GM12878 (cell line): ENCODE results near the gene TEKT5. TPM values are rescaled to one million over a fixed set of nuclear protein-coding genes. Genes with fewer than 3 reads are reported as not detected.

Source experiments
- ATAC-seq: fragments of 200-7000 bp; cut with Tn5 transposase; 3 replicates; pipeline ENCODE4 v1.9.1; 2020; ENCODE audit warnings: mild to moderate bottlenecking, moderate library complexity
- BruUV-seq: library from RNA; stranded (reverse); fragments of 400-500 nt; replicated peaks from 2 replicates; lab custom pipeline; 2021; lab: Mats Ljungman, UMichigan
- CTCF ChIA-PET: fragments of 300-600 bp; sonication (Branson Sonifier 250); formaldehyde crosslinking; extraction: SDS; loops from one replicate; lab custom pipeline; 2021; ENCODE audit warnings: inconsistent platforms; lab: Yijun Ruan, JAX
- POLR2A ChIA-PET: fragments of 350-600 bp; formaldehyde crosslinking; extraction: SDS; loops from one replicate; lab custom pipeline; 2021; ENCODE audit warnings: inconsistent platforms; lab: Charles Lee
- RAD21 ChIA-PET: fragments of 300-600 bp; sonication (Branson Sonifier 250); formaldehyde crosslinking; loops from one replicate; lab custom pipeline; 2023; ENCODE audit warnings: antibody characterized with exemption; ENCODE audit not compliant: unreplicated experiment; lab: Charles Lee
- SMC1A ChIA-PET: fragments of 300-600 bp; sonication (Branson Sonifier 250); formaldehyde crosslinking; loops from one replicate; lab custom pipeline; 2023; ENCODE audit not compliant: unreplicated experiment, uncharacterized antibody; lab: Charles Lee
- DNase-seq: peaks from one replicate; pipeline ENCODE4 v3.0.0-alpha.2; 2011; ENCODE audit warnings: low read depth, low spot score
- FAIRE-seq: peaks from 3 replicates; lab custom pipeline; 2011; peaks lifted over from hg19 to GRCh38; lab: Jason Lieb, UNC
- H2AFZ ChIP-seq: 2 replicates; pipeline ENCODE4 v1.6.0; 2011; ENCODE audit warnings: low read depth, low read length, control low read depth; ENCODE audit not compliant: control insufficient read depth
- H3K27ac ChIP-seq: 2 replicates; pipeline ENCODE4 v1.5.1; 2011; ENCODE audit warnings: control low read depth; ENCODE audit not compliant: control insufficient read depth, insufficient read depth
- H3K27me3 ChIP-seq, 2 experiments: replicated peaks in 1 of 2; 2 replicates each; pipeline versions ENCODE4 v1.6.0 to v1.6.1; 2011; ENCODE audit warnings: low read length in 1 of 2; ENCODE audit not compliant: control insufficient read depth in 2 of 2, insufficient read depth in 2 of 2
- H3K36me3 ChIP-seq, 2 experiments: 2 replicates each; pipeline ENCODE4 v1.5.1; 2011; ENCODE audit warnings: low read length in 1 of 2; ENCODE audit not compliant: control insufficient read depth in 2 of 2, insufficient read depth in 2 of 2
- H3K4me1 ChIP-seq: 2 replicates; pipeline ENCODE4 v1.6.1; 2011; ENCODE audit warnings: mild to moderate bottlenecking, low read length, moderate library complexity, mixed read lengths; ENCODE audit not compliant: control insufficient read depth, insufficient read depth
- H3K4me2 ChIP-seq: 2 replicates; pipeline ENCODE4 v1.6.0; 2011; ENCODE audit warnings: control low read depth; ENCODE audit not compliant: control insufficient read depth, insufficient read depth
- H3K4me3 ChIP-seq: fragments of 200-600 bp; sonication (generic); 2 replicates; pipeline ENCODE4 v1.5.1; 2016
- H3K79me2 ChIP-seq: 2 replicates; pipeline ENCODE4 v1.6.0; 2011; ENCODE audit warnings: low read length; ENCODE audit not compliant: control insufficient read depth, insufficient read depth
- H3K9ac ChIP-seq: 2 replicates; pipeline ENCODE4 v1.8.0; 2011; ENCODE audit warnings: low read length, control low read depth, mixed read lengths; ENCODE audit not compliant: control insufficient read depth, insufficient read depth
- H3K9me3 ChIP-seq: replicated peaks from 3 replicates; pipeline ENCODE4 v1.5.1; 2011; ENCODE audit warnings: mild to moderate bottlenecking, low read length; ENCODE audit not compliant: control insufficient read depth, insufficient read depth
- H4K20me1 ChIP-seq: 2 replicates; pipeline ENCODE4 v1.6.0; 2011; ENCODE audit not compliant: control insufficient read depth, insufficient read depth
- BRCA1 ChIP-seq: IDR thresholded peaks from 2 replicates; pipeline ENCODE4 v1.6.1; 2011; ENCODE audit warnings: low read depth, low read length, improper control_type of control experiment
- CREM ChIP-seq: IDR thresholded peaks from 2 replicates; pipeline ENCODE4 v1.6.1; 2014; ENCODE audit warnings: antibody characterized with exemption, low read depth
- GATAD2B ChIP-seq: fragments of 450-650 bp; conservative IDR thresholded peaks from 2 replicates; pipeline ENCODE4 v1.6.1; 2017; ENCODE audit warnings: low read depth, mild to moderate bottlenecking, moderate library complexity
- HDAC6 ChIP-seq: fragments of 200-600 bp; sonication (generic); IDR thresholded peaks from one replicate; pipeline ENCODE4 v1.8.0; 2017; ENCODE audit warnings: antibody characterized with exemption; ENCODE audit not compliant: unreplicated experiment
- LARP7 ChIP-seq: fragments of 450-650 bp; IDR thresholded peaks from 2 replicates; pipeline ENCODE4 v1.6.1; 2017; ENCODE audit warnings: mild to moderate bottlenecking
- NBN ChIP-seq: fragments of 450-650 bp; IDR thresholded peaks from 2 replicates; pipeline ENCODE4 v1.6.1; 2016
- NR2C2 ChIP-seq: IDR thresholded peaks from 2 replicates; pipeline ENCODE4 v1.6.1; 2011; ENCODE audit warnings: borderline replicate concordance, low read depth; ENCODE audit not compliant: control insufficient read depth, insufficient read length
- PML ChIP-seq: IDR thresholded peaks from 2 replicates; pipeline ENCODE4 v1.6.1; 2012; ENCODE audit warnings: low read length, inconsistent platforms
- POLR2A ChIP-seq: IDR thresholded peaks from 2 replicates; pipeline ENCODE4 v1.6.1; 2011; ENCODE audit warnings: low read depth, mild to moderate bottlenecking, low read length
- RELA ChIP-seq: fragments of 450-650 bp; IDR thresholded peaks from 2 replicates; pipeline ENCODE4 v1.8.0; 2014; ENCODE audit warnings: borderline replicate concordance; ENCODE audit not compliant: partially characterized antibody
- SKIL ChIP-seq: fragments of 450-650 bp; IDR thresholded peaks from 2 replicates; pipeline ENCODE4 v1.6.1; 2017; ENCODE audit warnings: mild to moderate bottlenecking, low read depth, inconsistent platforms; ENCODE audit not compliant: poor library complexity, severe bottlenecking
- SRF ChIP-seq, 2 experiments: IDR thresholded peaks; 2 replicates each; pipeline ENCODE4 v1.6.1; 2011; ENCODE audit warnings: low read depth in 2 of 2, low read length in 2 of 2, mild to moderate bottlenecking in 1 of 2, moderate library complexity in 1 of 2
- TCF3 ChIP-seq: IDR thresholded peaks from 2 replicates; pipeline ENCODE4 v1.6.1; 2012; ENCODE audit warnings: low read depth, mild to moderate bottlenecking, low read length, borderline replicate concordance; ENCODE audit not compliant: insufficient read depth
- USF2 ChIP-seq: IDR thresholded peaks from 2 replicates; pipeline ENCODE4 v1.6.1; 2011; ENCODE audit warnings: low read depth, low read length, improper control_type of control experiment, borderline replicate concordance
- WRNIP1 ChIP-seq: IDR thresholded peaks from 2 replicates; pipeline ENCODE4 v1.6.1; 2011; ENCODE audit warnings: low read depth, low read length, improper control_type of control experiment, borderline replicate concordance
- ZNF207 ChIP-seq: fragments of 450-650 bp; IDR thresholded peaks from 2 replicates; pipeline ENCODE4 v1.6.1; 2014; ENCODE audit warnings: antibody characterized with exemption, mild to moderate bottlenecking, borderline replicate concordance
- WGBS: methylation state at CpG from one replicate; pipeline ENCODE4 v1.1.6; 2016; ENCODE audit warnings: low lambda C conversion rate; ENCODE audit not compliant: insufficient replicate concordance, insufficient coverage; ENCODE audit errors: missing lambda C conversion rate; 5-methylcytosine and 5-hydroxymethylcytosine counted together
- in situ Hi-C: fragments of 300-500 bp; cut with MboI; formaldehyde crosslinking; loops from 9 replicates; pipeline ENCODE4 v1.14.3; 2018; ENCODE audit warnings: mixed read lengths
- intact Hi-C: fragments of 100-400 bp; cut with micrococcal nuclease; formaldehyde crosslinking; loops from one replicate; pipeline ENCODE4 v1.14.2; 2022; ENCODE audit not compliant: unreplicated experiment
- polyA plus RNA-seq, 11 experiments: library from polyadenylated mRNA; depleted of rRNA in 4 of 11; unstranded in 6 of 11; stranded (reverse) in 5 of 11; fragments of >200 nt; fragmentation: Nextera tagmentation in 4 of 11; fragmentation: Illumina TruSeq in 1 of 11; extraction: Ambion mirVana in 4 of 11; extraction: Trizol in 1 of 11; gene quantifications; 1 replicate in 1 of 11; 2 replicates in 10 of 11; pipeline versions ENCODE4 v1.2.1 to v1.2.3, GENCODE V29; 2011 to 2016; ENCODE audit warnings: inconsistent platforms in 2 of 11, missing spikeins in 2 of 11, low read depth in 1 of 11
- total RNA-seq, 4 experiments: library from RNA; depleted of rRNA in 3 of 4; stranded (reverse); fragments of >200 nt in 3 of 4; fragmentation: Illumina TruSeq in 1 of 4; extraction: Trizol in 1 of 4; gene quantifications; 2 replicates each; pipeline versions ENCODE4 v1.2.1 to v1.2.3, GENCODE V29; 2013 to 2021

Gene TEKT5
- total and polyA plus RNA-seq, 10 of the 15 experiments (the other 5 are each of a cell fraction or from before 2014, with no cell fraction given): 0.19 to 2.2 (median 0.68) TPM; not detected in 1

DNA sequence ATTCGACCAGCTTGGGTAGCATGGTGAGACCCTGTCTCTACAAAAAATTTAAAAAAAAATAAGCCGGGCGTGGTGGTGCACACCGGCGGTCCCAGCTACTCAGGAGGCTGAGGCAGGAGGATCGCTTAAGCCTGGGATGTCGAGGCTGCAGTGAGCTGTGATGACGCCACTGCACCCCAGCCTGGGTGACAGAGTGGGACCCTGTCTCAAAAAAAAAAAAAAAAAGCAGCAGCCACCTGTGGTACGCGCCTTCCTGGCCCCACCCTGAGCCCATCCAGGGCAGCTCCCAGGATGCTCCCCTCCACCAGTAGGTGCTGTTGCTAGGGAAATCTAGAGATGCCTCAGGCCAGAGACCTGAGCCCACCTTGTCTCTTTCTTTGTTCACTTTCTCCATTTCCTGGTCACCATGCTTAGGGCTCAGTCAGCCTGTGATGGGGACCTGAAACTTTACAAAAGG lies 47.4 kb downstream of the TEKT5 start (continued):
- TF ChIP-seq SKIL: no peak
- TF ChIP-seq USF2: no peak
- TF ChIP-seq GATAD2B: no peak
- no peak for TF ChIP-seq NBN
- TF ChIP-seq PML: no peak
- TF ChIP-seq, all 136 proteins: peak for 0

DNA sequence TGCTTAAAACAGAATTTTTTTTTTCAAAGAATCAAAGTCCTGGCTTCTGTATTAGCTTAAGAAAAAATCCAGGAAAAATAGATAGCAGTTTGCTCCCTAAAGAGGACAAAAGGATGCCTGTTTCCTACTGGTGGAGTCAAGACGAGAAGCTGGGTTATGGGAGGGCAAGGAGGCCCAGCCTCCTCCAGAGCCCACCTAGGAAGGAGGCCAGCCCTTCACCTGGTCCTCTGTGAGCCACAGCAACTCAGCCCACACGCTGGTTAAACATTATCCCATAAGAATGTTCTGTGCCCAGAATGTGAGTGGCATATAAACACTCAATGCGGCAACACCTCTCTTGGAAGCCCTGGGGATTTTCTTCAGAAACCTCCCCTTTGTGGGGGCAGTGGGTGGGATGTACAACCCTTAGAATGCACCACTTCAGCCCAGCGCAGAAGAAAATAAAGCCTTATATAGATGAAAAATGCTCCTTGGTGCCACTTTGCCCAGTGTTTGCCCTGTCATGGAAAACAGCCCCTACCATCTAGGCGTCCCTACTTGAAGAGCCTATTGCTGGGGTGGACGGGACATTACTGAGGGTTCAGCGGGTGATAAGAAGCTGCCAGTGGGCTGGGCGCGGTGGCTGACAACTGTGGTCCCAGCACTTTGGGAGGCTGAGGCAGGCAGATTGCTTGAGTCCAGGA lies 48.0 kb downstream of the TEKT5 start:
- ChIA-PET POLR2A (interaction anchor here (0.6 kb wide), 1 partner anchor 18 kb away, joined by 5 read pairs; no protein-coding TSS in a partner anchor), RAD21 (no interaction called here), CTCF (interaction anchor here (0.6 to 1.5 kb wide), 4 partner anchors 14 to 1512 kb away, joined by 3 read pairs; no protein-coding TSS in a partner anchor), SMC1A (interaction anchor here (0.9 kb wide), 1 partner anchor 47 kb away, joined by 4 read pairs; no protein-coding TSS in a partner anchor)
- intact Hi-C loops: no loop called here
- Histone ChIP-seq H3K4me1 (peaks cover 4% of the 10 kb centered on the region; the same call in 1 of the 2 replicates), H3K9ac (no peak overlapping the region), H3K4me3 (no peak overlapping the region), H2AFZ (no peak overlapping the region), H3K27me3 (no peaks in the 10 kb centered on the region), H4K20me1 (no peaks in the 10 kb centered on the region), H3K9me3 (no peaks in the 10 kb centered on the region), H3K36me3 (no peaks in the 10 kb centered on the region), H3K4me2 (no peak overlapping the region), H3K79me2 (no peaks in the 10 kb centered on the region), H3K27ac (no peak overlapping the region)
- ATAC-seq (no peak), DNase-seq (no peak), FAIRE-seq (no peak)
- 60% methylated on average over 9 of the region's 9 CpGs for WGBS
- in situ Hi-C loops: no loop called here
- BruUV-seq: no TSS peak
- no peak for TF ChIP-seq RELA
- no peak for TF ChIP-seq WRNIP1
- TF ChIP-seq HDAC6: no peak
- no peak for TF ChIP-seq POLR2A
- TF ChIP-seq ZNF207: no peak
- TF ChIP-seq CREM: no peak
- TF ChIP-seq NR2C2: no peak
- TF ChIP-seq SRF (IDR thresholded peaks at IDR 0.05; ENCODE audit: low read depth in 2 of 2, low read length in 2 of 2): no peak
- TF ChIP-seq LARP7: no peak
- no peak for TF ChIP-seq BRCA1
- TF ChIP-seq TCF3: no peak
